ENCODE data around the gene C2CD5. TPM values are rescaled to one million over a fixed set of nuclear protein-coding genes. Genes with fewer than 3 reads are reported as not detected.
"Not testable (repeated sequence)": the region's sequence is repeated elsewhere in the genome, so short reads cannot be mapped to it uniquely, and the experiment has no call there.

C2CD5 gene
- total RNA-seq, 4 donors from 2014 or later: 43.7 to 68.5 (median 46.8) TPM

- TF ChIP-seq CTCF (IDR thresholded peaks at IDR 0.05) (no peak), POLR2A (IDR thresholded peaks at IDR 0.05) (no peak)
- H3K27me3 ChIP-seq: no peaks in the 10 kb centered on the region
- H3K9me3 ChIP-seq: no peaks in the 10 kb centered on the region
- H3K4me1 ChIP-seq: no peaks in the 10 kb centered on the region
- no peak overlapping the region for H3K4me3 ChIP-seq
- H3K36me3 ChIP-seq: no peaks in the 10 kb centered on the region
- no peak overlapping the region for H3K27ac ChIP-seq
- DNase-seq: no peak
Observed at GRCh38 chr12:22576065-22576464, 31.7 kb upstream of the C2CD5 start.

- Histone ChIP-seq H3K27me3 (no peaks in the 10 kb centered on the region), H3K4me1 (no peaks in the 10 kb centered on the region), H3K4me3 (no peak overlapping the region), H3K27ac (no peak overlapping the region), H3K36me3 (no peaks in the 10 kb centered on the region), H3K9me3 (no peaks in the 10 kb centered on the region)
- TF ChIP-seq CTCF (IDR thresholded peaks at IDR 0.05): no peak
- no peak for TF ChIP-seq POLR2A (IDR thresholded peaks at IDR 0.05)
- no peak for DNase-seq
Observed at GRCh38 chr12:22574921-22575320, 30.6 kb upstream of the C2CD5 start.

GRCh38 chr12:22573181-22573580 is 28.8 kb upstream of the C2CD5 start:
- Histone ChIP-seq H3K9me3 (no peaks in the 10 kb centered on the region), H3K27ac (no peak overlapping the region), H3K27me3 (no peaks in the 10 kb centered on the region), H3K36me3 (no peaks in the 10 kb centered on the region), H3K4me3 (no peak overlapping the region), H3K4me1 (no peaks in the 10 kb centered on the region)
- TF ChIP-seq CTCF (IDR thresholded peaks at IDR 0.05) (no peak), POLR2A (IDR thresholded peaks at IDR 0.05) (no peak)
- DNase-seq: no peak

GRCh38 chr12:22569253-22569652 is 24.9 kb upstream of the C2CD5 start:
- peak in 1 of 3 donors; percentile 48 for DNase-seq

GRCh38 chr12:22562036-22563028 is 18.0 kb upstream of the C2CD5 start:
- Histone ChIP-seq H3K27ac (no peak overlapping the region), H3K4me1 (no peaks in the 10 kb centered on the region), H3K27me3 (no peaks in the 10 kb centered on the region), H3K36me3 (no peaks in the 10 kb centered on the region), H3K9me3 (no peaks in the 10 kb centered on the region), H3K4me3 (no peak overlapping the region)
- DNase-seq: no peak
- TF ChIP-seq CTCF (IDR thresholded peaks at IDR 0.05) (no peak), POLR2A (IDR thresholded peaks at IDR 0.05) (no peak)

More at GRCh38 chr12:22569253-22569652, 24.9 kb upstream of the C2CD5 start:
- no peak overlapping the region for H3K27ac ChIP-seq
- no peaks in the 10 kb centered on the region for H3K27me3 ChIP-seq
- H3K9me3 ChIP-seq: no peaks in the 10 kb centered on the region
- H3K4me1 ChIP-seq: no peaks in the 10 kb centered on the region
- no peaks in the 10 kb centered on the region for H3K36me3 ChIP-seq
- H3K4me3 ChIP-seq: no peak overlapping the region
- no peak for TF ChIP-seq CTCF (IDR thresholded peaks at IDR 0.05)
- no peak for TF ChIP-seq POLR2A (IDR thresholded peaks at IDR 0.05)

- H3K36me3 ChIP-seq, H3K4me3 ChIP-seq, H3K27me3 ChIP-seq, H3K27ac ChIP-seq, DNase-seq, H3K4me1 ChIP-seq: not testable (repeated sequence)
- H3K9me3 ChIP-seq: peaks cover 0 to 24% (median 0%) of the 10 kb centered on the region in 4 donors
Observed at GRCh38 chr12:22554750-22555149, 10.4 kb upstream of the C2CD5 start.
